Left lung (tissue), 10 donors: ENCODE data around the gene LSG1. TPM values are rescaled to one million over a fixed set of nuclear protein-coding genes. Genes with fewer than 3 reads are reported as not detected.
"Not testable (repeated sequence)": the region's sequence is repeated elsewhere in the genome, so short reads cannot be mapped to it uniquely, and the experiment has no call there.

Experiments
- ATAC-seq: fragments of 200-7000 bp; cut with Tn5 transposase; one replicate; pipeline ENCODE4 v1.9.1; 2020; ENCODE audit warnings: moderate library complexity
- DNase-seq, 4 donors: peaks; one replicate each; pipeline ENCODE4 v3.0.0-alpha.2; 2013 to 2020
- H3K27ac ChIP-seq, 2 donors: fragments of 200-600 bp; sonication (generic) in 1 of 2; one replicate each; pipeline versions ENCODE4 v1.5.0 to v1.8.0; 2020 to 2021
- H3K27me3 ChIP-seq, 2 donors: fragments of 200-600 bp; sonication (generic) in 1 of 2; one replicate each; pipeline versions ENCODE4 v1.5.0 to v1.8.0; 2020 to 2021
- H3K36me3 ChIP-seq, 2 donors: fragments of 200-600 bp; sonication (generic) in 1 of 2; one replicate each; pipeline versions ENCODE4 v1.5.0 to v1.8.0; 2020 to 2021
- H3K4me1 ChIP-seq, 2 donors: fragments of 200-600 bp; one replicate each; pipeline ENCODE4 v1.8.0; 2021
- H3K4me3 ChIP-seq, 2 donors: fragments of 200-600 bp; sonication (generic) in 1 of 2; one replicate each; pipeline versions ENCODE4 v1.5.0 to v1.8.0; 2020 to 2021; ENCODE audit warnings: mild to moderate bottlenecking in 1 of 2
- H3K9me3 ChIP-seq, 2 donors: fragments of 200-600 bp; sonication (generic) in 1 of 2; one replicate each; pipeline versions ENCODE4 v1.5.0 to v1.8.0; 2020 to 2021
- intact Hi-C, 2 donors: fragments of 100-400 bp; cut with DNase I; formaldehyde crosslinking; loops; one replicate each; pipeline versions ENCODE4 v1.11.2 to v1.14.2; 2022
- polyA plus RNA-seq, 6 donors: library from polyadenylated mRNA; unstranded; fragments of 120-200 nt; gene quantifications; one replicate each; pipeline ENCODE4 v1.2.1, GENCODE V29; 2013; ENCODE audit not compliant: insufficient read length in 6 of 6
- total RNA-seq, 2 donors: library from RNA; stranded (reverse); fragmentation: NEBNext Ultra II Directional; extraction: Animal tissue kit (Norgen Biotek cat#: 25700); gene quantifications; one replicate each; pipeline ENCODE4 v1.2.1, GENCODE V29; 2021
- TF ChIP-seq, protein P1 (sequence below), 2 donors: fragments of 200-600 bp; sonication (generic) in 1 of 2; IDR thresholded peaks; one replicate each; pipeline versions ENCODE4 v1.5.0 to v1.8.0; 2021; ENCODE audit warnings: antibody characterized with exemption in 2 of 2
- donor health status: DM: no; HTN: yes; CAD: no.
- donor health status: DM: no; HTN: no; CAD: no.

LSG1 gene
- total and polyA plus RNA-seq, 8 donors = 18.2 to 74.0 (median 46.9) TPM

DNA sequence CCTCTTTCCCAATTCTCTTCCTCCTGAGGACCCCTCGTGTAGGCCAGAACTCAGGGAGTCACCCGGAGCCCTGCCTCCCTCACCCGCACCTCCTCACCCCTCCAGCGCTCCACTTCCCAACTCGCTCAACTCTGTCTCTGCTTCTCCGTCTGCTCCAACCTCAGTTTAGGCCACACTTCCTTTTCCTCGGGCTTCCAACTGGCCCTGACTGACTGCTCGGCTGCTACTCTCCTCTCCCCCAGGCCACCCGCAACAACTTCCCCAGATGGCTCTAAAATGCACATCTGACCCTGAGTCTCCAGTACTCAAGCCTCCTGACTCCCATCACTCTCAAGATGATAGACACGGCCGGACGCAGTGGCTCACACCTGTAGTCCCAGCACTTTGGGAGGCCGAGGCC, 62.4 kb downstream of the LSG1 start:
- intact Hi-C loops = no loop called here
- Histone ChIP-seq H3K36me3 (peaks cover 0 to 6% of the 10 kb centered on the region in 2 donors), H3K27ac (no peak overlapping the region), H3K9me3 (no peaks in the 10 kb centered on the region), H3K27me3 (no peaks in the 10 kb centered on the region), H3K4me3 (no peak overlapping the region), H3K4me1 (peaks cover 0 to 3% of the 10 kb centered on the region in 2 donors)
- TF ChIP-seq, protein P1, sequence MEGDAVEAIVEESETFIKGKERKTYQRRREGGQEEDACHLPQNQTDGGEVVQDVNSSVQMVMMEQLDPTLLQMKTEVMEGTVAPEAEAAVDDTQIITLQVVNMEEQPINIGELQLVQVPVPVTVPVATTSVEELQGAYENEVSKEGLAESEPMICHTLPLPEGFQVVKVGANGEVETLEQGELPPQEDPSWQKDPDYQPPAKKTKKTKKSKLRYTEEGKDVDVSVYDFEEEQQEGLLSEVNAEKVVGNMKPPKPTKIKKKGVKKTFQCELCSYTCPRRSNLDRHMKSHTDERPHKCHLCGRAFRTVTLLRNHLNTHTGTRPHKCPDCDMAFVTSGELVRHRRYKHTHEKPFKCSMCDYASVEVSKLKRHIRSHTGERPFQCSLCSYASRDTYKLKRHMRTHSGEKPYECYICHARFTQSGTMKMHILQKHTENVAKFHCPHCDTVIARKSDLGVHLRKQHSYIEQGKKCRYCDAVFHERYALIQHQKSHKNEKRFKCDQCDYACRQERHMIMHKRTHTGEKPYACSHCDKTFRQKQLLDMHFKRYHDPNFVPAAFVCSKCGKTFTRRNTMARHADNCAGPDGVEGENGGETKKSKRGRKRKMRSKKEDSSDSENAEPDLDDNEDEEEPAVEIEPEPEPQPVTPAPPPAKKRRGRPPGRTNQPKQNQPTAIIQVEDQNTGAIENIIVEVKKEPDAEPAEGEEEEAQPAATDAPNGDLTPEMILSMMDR (IDR thresholded peaks at IDR 0.05) = no peak
- ATAC-seq (no peak), DNase-seq (peak in 1 of 4 donors; percentile 27)

DNA sequence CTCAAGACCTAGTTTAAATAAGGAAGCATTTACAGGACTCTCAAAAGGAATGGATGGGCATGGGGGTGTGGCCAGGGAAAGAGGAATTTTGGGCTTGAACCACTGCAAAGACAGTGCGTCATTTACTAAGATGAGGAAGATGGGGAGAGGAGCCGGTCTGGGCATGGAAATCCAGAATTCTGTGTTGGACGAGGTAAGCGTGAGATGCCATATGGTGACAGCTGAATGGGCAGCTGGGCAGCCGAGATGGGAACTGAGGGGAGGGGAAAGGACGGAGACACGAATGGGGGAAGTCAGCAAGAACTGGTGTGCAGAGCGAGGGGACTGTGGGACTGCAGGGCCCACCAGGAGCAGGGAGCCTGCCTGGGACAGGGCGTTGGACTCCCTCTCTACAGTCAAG, 63.0 kb downstream of the LSG1 start:
- no peak for ATAC-seq
- no peak overlapping the region for H3K27ac ChIP-seq
- DNase-seq = no peak

DNA sequence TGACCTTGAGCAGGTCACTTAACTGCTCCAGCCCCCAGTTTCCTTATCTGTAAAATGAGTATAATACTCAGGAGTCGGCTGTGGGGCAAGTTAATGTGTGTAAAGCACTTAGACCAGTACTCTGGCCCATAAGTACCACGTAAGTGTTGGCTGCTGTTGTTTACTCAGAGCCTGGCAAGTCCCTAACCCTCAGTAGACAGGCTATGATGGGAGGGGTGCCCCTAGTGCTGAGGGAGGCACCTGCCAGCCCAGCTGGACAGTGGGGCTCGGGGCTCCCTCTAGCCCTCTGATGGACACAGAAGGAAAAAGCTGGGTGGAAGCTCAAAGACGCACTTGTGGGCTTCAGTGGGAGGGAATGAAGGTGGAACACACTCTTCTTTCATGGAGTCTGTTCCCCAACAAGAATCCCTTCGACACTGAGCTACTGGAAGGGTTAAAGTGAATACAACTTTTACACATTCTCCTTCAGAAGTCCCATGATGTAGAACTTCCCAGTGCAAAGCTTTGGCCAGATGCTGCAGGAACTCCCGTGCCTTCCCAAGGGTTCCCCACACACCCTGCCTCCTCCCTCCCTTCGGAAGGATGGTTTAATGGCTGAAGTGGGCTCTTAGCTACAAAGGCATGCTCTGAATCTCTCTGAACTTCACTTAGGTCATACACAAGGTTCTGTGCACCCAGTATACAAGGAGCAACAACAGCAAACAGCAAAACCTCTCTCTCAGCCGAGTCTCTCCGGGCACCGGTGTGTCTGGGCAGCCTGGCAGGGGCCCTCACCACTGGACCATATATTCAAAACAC, 64.2 kb downstream of the LSG1 start:
- peak; percentile 92 for ATAC-seq
- Histone ChIP-seq H3K4me1 (peaks cover 0 to 3% of the 10 kb centered on the region in 2 donors), H3K27ac (peak overlapping the region in 1 of 2 donors; percentile 50), H3K9me3 (no peaks in the 10 kb centered on the region), H3K36me3 (peaks cover 0 to 6% of the 10 kb centered on the region in 2 donors), H3K27me3 (no peaks in the 10 kb centered on the region), H3K4me3 (no peak overlapping the region)
- intact Hi-C loops = no loop called here
- peak in 1 of 4 donors; percentile 59 for DNase-seq
- TF ChIP-seq, protein P1 (IDR thresholded peaks at IDR 0.05) = no peak

More for the DNA sequence above, 63.0 kb downstream of the LSG1 start:
- TF ChIP-seq, protein P1 (IDR thresholded peaks at IDR 0.05) = no peak
- peaks cover 0 to 6% of the 10 kb centered on the region in 2 donors for H3K36me3 ChIP-seq
- peaks cover 0 to 3% of the 10 kb centered on the region in 2 donors for H3K4me1 ChIP-seq
- no peaks in the 10 kb centered on the region for H3K27me3 ChIP-seq
- no peak overlapping the region for H3K4me3 ChIP-seq
- H3K9me3 ChIP-seq = no peaks in the 10 kb centered on the region
- intact Hi-C loops = no loop called here

- Histone ChIP-seq H3K36me3 (peaks cover 0 to 6% of the 10 kb centered on the region in 2 donors), H3K4me3 (no peak overlapping the region), H3K27me3 (no peaks in the 10 kb centered on the region), H3K9me3 (no peaks in the 10 kb centered on the region), H3K4me1 (peaks cover 0 to 3% of the 10 kb centered on the region in 2 donors), H3K27ac (no peak overlapping the region)
- ATAC-seq = peak; percentile 35
- no peak for DNase-seq
- TF ChIP-seq, protein P1 (IDR thresholded peaks at IDR 0.05) = no peak
- intact Hi-C loops = no loop called here
Observed at GRCh38 chr3:194606941-194607340, 65.0 kb downstream of the LSG1 start.

- peaks cover 0 to 3% of the 10 kb centered on the region in 2 donors for H3K4me1 ChIP-seq
- peaks cover 0 to 6% of the 10 kb centered on the region in 2 donors for H3K36me3 ChIP-seq
- H3K27me3 ChIP-seq = no peaks in the 10 kb centered on the region
- no peak for DNase-seq
- H3K9me3 ChIP-seq = no peaks in the 10 kb centered on the region
- ATAC-seq = no peak
- no peak overlapping the region for H3K4me3 ChIP-seq
- TF ChIP-seq, protein P1 (IDR thresholded peaks at IDR 0.05) = no peak
- no peak overlapping the region for H3K27ac ChIP-seq
- intact Hi-C loops = no loop called here
Observed at GRCh38 chr3:194606163-194606562, 65.8 kb downstream of the LSG1 start.

GRCh38 chr3:194605314-194605713, 66.7 kb downstream of the LSG1 start:
- H3K27me3 ChIP-seq, H3K27ac ChIP-seq, H3K9me3 ChIP-seq, H3K4me3 ChIP-seq, intact Hi-C loops, H3K4me1 ChIP-seq, H3K36me3 ChIP-seq, DNase-seq, ATAC-seq: not testable (repeated sequence)
